Measurements from ENCODE around the gene SULT4A1.

Gene SULT4A1

DNA sequence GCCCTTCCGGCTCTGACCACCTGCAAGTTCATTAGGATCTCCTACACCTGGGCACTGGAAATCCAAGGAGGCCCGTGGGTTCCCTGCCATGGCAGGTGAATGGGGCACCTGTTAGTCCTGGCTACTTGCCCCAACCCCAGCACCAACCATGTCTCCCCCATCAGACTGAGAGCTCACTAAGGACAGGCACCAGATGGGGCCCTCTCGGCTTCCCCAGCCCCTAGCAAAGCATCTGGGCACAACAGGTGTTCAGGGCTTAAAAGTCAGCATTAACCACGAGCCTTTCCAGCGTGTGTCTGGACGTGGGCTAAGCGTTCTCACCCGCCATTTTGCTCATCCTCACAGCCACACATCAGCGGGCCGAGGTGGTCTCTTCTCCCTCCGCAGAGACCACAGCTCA is 2.2 kb downstream of the SULT4A1 start:
- DNase-seq (ENCODE audit: low read depth): no peak

DNA sequence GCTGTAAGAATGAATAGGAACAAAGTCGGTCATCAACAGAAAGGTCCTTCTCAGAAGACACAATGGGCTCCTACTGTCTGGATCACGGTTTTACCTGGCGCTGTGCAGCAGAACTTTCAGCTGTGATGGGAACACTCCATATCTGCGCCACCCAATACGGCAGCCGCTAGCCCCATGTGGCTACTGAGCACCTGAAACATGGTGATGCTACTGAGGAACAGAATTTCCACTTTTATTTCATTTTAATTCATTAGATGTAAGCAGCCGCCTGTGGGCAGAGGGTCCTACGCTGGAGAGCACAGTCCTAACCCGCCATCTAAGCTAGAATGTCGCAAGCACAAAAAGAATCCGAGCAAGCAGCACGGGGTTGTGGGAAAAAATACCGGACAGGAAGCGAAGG is 2.7 kb downstream of the SULT4A1 start:
- no peak for DNase-seq (ENCODE audit: low read depth)

- DNase-seq (ENCODE audit: low read depth): no peak
These were observed 3.1 kb downstream of the SULT4A1 start for GRCh38 chr22:43859176-43859575.

DNA sequence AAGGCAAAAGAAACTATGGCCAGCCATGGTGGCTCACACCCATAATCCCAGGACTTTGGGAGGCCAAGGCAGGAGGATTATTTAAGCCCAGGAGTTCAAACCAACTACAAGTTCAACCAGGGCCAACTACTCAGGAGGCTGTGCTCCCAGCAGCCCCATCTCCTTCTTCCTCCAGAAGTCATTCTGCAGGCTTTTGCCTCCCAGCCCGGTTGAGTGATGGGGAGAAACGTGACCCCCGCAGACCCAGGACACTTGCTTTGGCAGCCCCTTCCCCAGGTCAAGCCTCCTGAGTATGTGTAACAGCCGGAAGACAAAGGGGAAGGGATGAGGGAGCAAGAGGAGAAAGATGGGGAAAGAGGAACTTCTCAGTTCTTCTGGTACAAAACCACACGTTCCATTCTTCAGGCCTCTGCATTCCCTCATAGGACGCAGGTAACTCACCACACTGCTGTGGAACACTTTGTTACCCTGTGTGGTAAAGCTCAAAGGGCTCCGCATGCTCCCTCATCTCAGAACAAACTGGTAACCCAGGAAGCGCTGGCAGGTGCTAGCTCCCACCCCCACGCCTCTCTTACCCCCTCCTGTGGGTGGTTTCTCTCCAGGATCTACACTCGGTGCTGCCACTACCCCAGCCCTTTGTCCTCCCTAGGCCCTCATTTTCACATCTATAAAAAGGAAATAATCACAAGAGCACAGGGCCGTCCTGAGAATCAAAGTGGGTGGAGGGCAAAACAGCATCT is 4.0 kb downstream of the SULT4A1 start:
- no peak for DNase-seq (ENCODE audit: low read depth)

- DNase-seq (ENCODE audit: low read depth): no peak
These were observed 4.9 kb downstream of the SULT4A1 start for GRCh38 chr22:43857367-43857766.

GRCh38 chr22:43855431-43855830 is 6.9 kb downstream of the SULT4A1 start:
- DNase-seq (ENCODE audit: low read depth): no peak

GRCh38 chr22:43854786-43855271 is 7.5 kb downstream of the SULT4A1 start:
- no peak for DNase-seq (ENCODE audit: low read depth)

DNA sequence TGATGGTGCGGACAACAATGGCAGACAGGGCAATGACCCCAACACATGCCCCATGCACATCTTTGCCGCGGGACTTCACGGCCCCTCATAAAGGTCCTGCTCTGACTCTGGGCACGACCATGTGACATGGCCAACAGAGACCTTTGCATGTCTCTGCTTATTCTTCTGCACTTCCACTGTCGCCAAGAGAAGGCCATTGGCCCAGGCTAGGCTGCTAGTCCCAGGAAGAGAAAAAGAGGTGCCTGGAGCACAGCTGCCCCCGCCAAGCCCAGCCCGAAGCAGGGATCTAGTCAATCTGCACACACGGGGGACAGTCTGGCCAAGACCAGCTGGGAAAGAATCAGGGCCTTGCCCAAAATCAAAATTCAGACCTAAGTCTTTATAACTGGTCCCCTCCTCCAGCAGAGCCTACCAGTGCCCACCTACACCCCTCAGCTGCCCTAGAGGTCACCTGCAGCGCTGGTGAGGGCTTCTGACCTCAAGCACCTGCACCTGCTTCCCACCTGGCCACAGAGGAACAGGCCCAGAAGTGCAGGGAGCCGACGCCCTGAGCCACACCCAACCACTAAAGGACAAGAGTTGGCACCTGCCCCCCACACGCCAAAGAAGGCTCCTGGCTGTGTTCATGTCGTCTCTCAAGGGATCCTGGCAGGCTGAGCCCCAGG is 8.1 kb downstream of the SULT4A1 start:
- DNase-seq (ENCODE audit: low read depth): no peak

- DNase-seq (ENCODE audit: low read depth): no peak
These were observed 8.9 kb downstream of the SULT4A1 start for GRCh38 chr22:43853328-43853931.

DNA sequence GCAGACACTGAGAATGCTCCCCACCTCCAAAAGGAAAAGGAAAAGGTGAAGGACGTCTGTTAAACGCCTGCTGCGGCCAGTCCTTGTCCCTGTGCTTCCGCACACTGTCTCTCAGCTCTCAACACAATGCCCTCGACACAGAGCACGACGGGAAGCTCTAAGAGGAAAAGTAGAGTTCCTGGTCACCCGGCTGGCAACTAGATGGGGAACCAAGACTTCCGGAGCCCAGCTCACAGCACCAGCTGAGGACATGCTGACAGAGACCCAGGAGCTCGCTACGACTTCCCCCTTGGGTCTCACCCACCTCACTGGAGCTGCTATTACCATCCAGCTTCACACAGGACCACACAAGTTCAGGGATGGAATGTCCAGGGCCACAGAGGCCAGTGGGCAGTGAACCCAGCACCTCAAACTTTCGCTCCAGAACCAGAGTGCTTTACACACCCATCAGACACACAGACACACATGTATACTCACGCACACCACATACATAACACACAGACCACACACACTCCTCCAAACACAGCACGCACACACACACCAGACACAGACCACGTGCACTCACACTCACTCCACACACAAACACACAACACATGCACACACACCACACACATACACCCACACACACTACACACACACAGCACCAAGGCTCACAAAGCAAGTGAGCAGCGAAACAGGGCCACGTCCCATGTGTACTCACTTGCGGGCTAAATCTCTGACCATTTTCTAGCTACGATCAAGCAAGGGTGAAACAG is 9.6 kb downstream of the SULT4A1 start:
- DNase-seq (ENCODE audit: low read depth): no peak

GRCh38 chr22:43851979-43852307 is 10.4 kb downstream of the SULT4A1 start:
- DNase-seq (ENCODE audit: low read depth): no peak

DNA sequence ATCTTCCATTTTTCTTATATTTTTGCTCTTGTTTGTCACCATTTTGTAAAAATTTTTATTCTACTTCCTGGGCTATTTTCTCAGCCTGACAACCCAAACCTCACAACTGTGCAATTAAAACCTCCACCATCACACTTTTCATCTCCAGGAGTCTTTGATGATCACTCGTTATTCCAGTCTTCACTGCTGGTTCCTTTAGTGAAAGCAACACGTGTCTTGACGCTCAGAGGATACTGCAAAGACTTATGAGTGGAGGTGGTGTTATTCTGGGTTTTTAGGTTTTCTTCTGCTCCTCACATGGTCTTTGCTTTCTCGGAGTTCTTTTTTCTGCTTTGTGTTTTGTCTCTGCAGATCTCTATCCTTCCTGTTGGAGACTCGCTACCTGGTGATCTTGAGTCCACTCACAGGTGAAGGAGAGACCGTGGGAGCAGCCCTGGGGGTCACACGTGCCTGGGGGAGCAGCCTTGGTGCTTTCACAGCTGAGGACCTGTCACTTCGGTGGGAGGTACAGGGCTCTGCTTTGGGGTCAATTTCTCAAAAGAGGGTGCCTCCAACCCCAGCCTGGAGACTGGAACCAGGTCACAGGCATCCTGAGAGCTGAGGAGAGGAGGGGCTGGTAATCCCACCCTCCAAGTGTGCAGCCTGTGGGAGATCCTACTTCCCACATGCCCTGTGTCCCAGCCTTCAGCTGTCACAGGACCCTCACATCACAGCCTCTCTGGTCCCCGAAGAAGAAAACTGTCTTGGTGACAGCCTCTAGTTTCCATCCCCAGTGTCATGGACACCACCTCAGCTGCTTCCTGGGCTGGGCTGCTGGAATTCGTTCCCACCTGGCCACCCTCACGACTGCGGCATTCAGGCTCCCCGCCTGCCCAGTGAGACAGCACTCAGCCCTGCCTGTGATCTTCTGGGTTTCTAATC is 11.0 kb downstream of the SULT4A1 start:
- no peak for DNase-seq (ENCODE audit: low read depth)

DNA sequence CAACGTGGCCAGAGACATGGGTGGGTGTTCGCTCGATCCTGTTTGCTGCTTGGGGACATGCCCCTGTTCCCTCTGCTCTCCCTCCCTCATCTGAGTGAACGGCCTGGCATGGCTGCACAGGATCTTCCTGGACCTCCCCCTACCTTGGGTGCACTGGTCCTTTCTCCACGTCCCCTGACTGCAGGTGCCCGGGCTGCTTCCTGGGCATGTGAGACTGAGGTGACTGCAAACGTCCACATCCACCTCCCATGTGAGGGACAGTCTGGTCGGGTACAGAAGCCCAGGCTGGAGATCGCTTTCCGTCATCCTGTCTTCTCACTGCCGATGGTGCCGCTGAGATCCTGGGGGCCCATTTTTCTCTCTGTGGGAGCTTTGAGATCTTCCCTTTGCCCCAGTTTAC is 11.8 kb downstream of the SULT4A1 start:
- DNase-seq (ENCODE audit: low read depth): no peak

DNA sequence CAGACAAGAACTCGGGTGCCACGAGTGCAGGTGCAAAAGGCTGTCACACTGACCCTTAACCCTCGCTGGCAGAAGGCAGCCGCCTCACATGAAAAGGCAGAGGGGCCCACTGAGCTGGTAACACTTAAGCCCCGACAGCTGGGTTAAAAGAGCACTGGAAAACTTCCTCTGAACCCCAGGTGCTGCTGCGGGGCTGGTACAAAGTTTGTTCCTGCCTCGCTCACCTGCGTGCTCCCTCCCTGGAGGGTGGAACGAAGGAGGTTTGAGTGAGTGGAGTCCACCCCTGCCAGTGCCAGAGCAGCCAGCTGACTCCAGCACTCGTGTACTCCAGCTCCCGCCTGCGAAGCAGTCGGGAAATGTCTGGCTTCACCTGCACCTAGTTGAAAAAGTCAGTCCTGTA is 12.6 kb downstream of the SULT4A1 start:
- DNase-seq (ENCODE audit: low read depth): no peak

DNA sequence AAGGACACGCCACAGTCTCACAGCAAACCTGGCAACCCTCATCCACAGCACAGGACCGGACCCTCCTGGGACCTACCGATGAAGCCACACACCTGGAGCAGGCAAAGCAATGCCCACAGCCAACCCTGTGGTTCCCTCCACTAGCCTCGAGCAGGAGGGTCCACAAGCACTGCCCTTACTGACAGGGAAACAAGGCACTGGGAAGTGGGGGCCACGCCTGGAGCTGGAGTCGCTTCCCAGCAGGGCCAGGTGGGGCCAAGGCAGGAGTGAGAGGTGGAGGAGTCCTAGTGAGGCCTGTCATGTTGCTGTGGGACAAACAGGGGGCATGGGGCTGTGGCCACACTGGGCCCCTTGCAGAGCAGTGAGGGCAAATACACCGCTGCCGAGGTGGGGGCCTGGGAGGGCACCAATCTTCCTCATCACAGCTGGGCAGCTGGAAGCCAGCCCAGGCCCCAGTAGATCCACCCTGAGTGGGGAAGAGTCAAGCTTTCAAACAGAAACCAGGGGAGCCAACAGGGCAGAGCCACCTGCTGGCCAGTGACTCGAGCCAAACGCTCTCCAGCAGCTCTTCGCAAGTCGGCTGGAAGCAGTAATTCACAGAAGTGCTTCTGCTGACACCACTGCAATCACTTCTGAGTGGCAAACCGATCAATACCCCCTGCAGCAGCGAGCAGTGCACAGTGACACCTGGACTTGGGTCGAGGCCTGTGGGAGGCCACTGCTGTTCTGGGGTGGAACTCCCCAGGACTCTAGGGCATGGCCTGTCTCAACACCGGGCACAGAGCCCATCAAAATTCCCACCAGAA is 13.7 kb downstream of the SULT4A1 start:
- no peak for DNase-seq (ENCODE audit: low read depth)

GRCh38 chr22:43847376-43848289 is 14.7 kb downstream of the SULT4A1 start:
- DNase-seq (ENCODE audit: low read depth): no peak

DNA sequence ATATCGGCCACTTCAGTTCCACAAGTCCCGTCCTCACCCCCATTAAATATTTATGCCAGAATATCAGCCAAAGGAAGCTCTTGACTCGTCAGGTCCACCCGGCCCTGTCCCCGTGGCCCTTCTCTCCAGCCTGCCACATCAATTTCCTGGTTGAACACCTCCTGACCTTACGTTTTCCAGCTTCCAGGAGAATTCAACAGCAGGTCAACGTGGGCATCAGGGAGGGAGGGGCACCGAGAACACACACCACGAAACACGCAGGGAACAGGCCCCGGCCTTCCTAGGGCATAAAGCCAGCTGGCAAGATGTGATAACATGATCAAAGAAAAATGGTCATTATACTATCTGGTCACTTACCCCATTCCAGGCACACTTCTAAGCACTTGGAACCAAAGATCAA is 15.3 kb downstream of the SULT4A1 start:
- no peak for DNase-seq (ENCODE audit: low read depth)

GRCh38 chr22:43845981-43846380 is 16.3 kb downstream of the SULT4A1 start:
- DNase-seq (ENCODE audit: low read depth): no peak
